ENCODE measurements around the gene BPGM.

The BPGM gene

DNA sequence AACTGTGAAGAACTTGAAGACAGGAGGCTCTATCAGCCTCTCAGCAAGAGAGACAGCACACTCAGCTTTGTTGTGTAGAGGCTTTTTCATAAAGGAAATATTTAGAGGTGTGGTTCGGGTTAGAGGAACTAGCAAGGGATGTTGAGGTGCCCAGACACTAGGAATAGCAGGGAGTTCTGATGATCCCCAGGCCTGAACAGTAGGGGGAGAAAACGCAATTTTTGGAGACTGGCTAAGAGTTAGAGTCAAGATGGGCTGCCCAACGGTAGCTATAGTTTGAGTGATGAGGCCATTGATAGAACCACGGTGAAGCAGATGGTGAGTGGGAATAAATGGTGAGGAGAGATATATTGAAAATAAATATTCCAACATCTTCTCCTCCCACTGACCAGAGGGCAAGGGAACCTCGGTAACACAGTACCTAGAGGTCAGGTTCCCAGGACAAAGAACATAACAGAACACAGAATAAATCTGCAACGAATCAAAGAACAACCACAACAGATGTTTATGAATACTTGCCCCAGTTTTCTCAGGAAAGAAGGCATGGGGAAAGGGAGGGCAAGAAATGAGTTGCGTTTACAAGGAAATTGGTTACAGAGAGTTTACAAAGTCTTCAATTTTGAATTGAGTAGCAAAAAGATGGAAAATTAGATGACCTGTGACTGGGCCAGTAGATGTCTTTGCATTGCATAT is 24.2 kb upstream of the BPGM start:
- POLR2A ChIA-PET (ENCODE audit: low non-redundant PET), result no interaction called here
- H3K27ac ChIP-seq, result no peak overlapping the region
- DNase-seq (ENCODE audit: low spot score), result no peak
- TF ChIP-seq, protein P1, sequence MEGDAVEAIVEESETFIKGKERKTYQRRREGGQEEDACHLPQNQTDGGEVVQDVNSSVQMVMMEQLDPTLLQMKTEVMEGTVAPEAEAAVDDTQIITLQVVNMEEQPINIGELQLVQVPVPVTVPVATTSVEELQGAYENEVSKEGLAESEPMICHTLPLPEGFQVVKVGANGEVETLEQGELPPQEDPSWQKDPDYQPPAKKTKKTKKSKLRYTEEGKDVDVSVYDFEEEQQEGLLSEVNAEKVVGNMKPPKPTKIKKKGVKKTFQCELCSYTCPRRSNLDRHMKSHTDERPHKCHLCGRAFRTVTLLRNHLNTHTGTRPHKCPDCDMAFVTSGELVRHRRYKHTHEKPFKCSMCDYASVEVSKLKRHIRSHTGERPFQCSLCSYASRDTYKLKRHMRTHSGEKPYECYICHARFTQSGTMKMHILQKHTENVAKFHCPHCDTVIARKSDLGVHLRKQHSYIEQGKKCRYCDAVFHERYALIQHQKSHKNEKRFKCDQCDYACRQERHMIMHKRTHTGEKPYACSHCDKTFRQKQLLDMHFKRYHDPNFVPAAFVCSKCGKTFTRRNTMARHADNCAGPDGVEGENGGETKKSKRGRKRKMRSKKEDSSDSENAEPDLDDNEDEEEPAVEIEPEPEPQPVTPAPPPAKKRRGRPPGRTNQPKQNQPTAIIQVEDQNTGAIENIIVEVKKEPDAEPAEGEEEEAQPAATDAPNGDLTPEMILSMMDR (conservative IDR thresholded peaks at IDR 0.05; ENCODE audit: low read depth), result no peak
- CTCF ChIA-PET, result no interaction called here

DNA sequence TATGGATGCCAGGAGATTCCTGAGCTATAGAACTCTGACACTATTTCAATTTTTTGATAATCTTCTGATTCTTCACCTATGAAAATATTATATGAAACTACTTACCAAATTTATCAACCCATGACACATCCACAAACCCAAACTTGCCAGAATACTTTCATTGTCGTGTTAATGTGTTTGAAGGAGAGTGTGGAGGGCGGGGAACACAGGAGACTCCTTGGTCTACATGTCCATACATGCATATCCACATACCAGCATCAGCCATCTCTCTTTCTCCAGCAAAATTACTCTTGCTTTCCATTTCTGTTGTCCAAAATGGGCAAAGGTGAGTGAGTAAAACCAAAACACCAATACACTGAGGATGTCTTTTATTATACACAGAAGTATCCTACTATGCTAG is 23.5 kb upstream of the BPGM start:
- POLR2A ChIA-PET (ENCODE audit: low non-redundant PET), result no interaction called here
- peak; percentile 39 for DNase-seq (ENCODE audit: low spot score)
- no peak overlapping the region for H3K27ac ChIP-seq
- TF ChIP-seq, protein P1 (conservative IDR thresholded peaks at IDR 0.05; ENCODE audit: low read depth), result no peak
- CTCF ChIA-PET, result interaction anchor here (0.6 kb wide), 1 partner anchor 178 kb away, joined by 4 read pairs; no protein-coding TSS in a partner anchor

DNA sequence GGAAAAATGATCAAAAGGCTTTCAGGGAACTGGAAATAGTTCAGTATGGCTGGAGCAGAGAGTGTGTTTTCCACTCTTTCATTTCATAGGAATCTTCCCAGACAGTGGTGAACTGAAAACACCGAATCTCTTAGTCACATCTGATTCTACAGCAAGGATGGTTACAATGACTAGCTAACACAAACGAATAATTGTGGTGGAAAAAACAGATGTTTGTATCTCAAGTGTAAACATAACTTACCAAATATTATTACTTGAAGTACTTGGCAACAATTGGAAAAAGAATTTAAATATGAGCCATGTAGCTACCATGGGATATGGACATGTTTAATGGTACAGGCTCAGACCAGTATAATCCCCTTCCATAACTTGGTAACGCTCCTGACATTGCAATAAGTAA is 21.1 kb upstream of the BPGM start:
- TF ChIP-seq, protein P1 (conservative IDR thresholded peaks at IDR 0.05; ENCODE audit: low read depth), result no peak
- DNase-seq (ENCODE audit: low spot score), result no peak
- ChIA-PET POLR2A (ENCODE audit: low non-redundant PET) (no interaction called here), CTCF (interaction anchor here (0.7 kb wide), 1 partner anchor 190 kb away, joined by 3 read pairs; no protein-coding TSS in a partner anchor)
- H3K27ac ChIP-seq, result no peak overlapping the region

DNA sequence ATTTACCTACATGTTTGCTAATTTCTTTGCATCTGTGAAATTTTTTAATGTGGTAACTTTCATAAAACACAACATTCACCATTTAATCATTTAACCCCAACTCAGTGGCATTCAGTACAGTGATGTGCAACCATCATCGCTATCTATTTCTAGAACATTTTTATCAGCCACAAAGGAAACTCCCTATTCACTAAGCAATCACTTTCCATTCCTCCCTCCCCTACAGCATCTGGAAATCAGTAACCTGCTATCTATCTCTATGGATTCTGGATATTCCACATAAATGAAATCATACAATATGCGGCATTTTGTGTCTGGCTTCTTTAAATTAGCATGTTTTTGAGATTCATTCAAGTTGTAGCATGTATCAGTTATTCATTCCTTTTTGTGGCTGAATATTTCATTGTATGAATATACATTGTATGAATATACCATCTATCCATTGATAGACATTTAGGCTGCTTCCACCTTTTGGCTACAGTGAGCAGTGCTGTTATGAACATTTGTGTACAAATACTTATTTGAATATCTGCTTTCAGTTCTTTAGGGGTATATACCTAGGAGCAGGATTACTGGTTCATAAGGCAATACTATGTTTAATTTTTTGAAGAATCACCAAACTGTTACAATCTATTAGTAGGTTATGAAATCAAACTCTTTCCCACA is 19.4 kb upstream of the BPGM start:
- ChIA-PET POLR2A (ENCODE audit: low non-redundant PET) (no interaction called here), CTCF (no interaction called here)
- TF ChIP-seq, protein P1 (conservative IDR thresholded peaks at IDR 0.05; ENCODE audit: low read depth), result no peak

DNA sequence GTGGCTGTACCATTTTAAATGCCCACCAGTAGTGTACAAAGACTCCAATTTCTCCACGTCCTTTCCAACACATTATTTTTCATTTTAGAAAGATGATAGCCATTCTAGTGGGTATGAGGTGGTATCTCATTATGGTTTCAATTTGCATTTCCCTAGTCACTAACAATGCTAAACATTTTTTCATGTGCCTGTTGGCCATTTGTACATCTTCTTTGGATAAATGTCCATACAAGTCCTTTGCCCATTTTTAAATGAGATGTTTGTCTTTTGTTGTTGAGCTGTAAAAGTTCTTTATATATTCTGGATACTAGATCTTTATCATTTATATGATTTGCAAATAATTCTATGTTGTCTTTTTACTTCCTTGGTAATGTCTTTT is 18.9 kb upstream of the BPGM start:
- CTCF ChIA-PET, result no interaction called here

More for the DNA sequence above, 19.4 kb upstream of the BPGM start:
- DNase-seq (ENCODE audit: low spot score), result no peak
- no peak overlapping the region for H3K27ac ChIP-seq

DNA sequence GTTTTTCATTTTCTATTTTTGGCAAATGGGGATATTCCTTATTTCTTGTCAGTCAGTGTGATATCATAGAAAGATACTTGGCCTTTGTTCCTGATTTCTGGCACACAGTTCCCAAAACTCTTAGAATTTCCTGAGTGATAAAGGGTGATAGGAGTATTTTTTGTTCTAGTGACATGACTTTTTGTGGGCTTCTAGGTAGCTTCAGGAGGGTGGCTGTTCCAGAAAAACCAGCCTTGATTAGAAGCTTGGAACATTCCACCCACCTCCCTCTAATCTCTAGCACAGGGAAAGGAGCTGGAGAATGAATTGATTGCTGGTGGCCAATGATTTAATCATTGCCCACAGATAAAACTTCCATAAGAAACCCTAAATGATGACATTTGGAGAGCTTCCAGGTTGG is 17.2 kb upstream of the BPGM start:
- TF ChIP-seq, protein P1 (conservative IDR thresholded peaks at IDR 0.05; ENCODE audit: low read depth), result no peak
- DNase-seq (ENCODE audit: low spot score), result no peak
- H3K27ac ChIP-seq, result no peak overlapping the region
- ChIA-PET CTCF (no interaction called here), POLR2A (ENCODE audit: low non-redundant PET) (no interaction called here)

More for the DNA sequence above, 18.9 kb upstream of the BPGM start:
- DNase-seq (ENCODE audit: low spot score), result no peak
- H3K27ac ChIP-seq, result no peak overlapping the region
- TF ChIP-seq, protein P1 (conservative IDR thresholded peaks at IDR 0.05; ENCODE audit: low read depth), result no peak
- POLR2A ChIA-PET (ENCODE audit: low non-redundant PET), result no interaction called here
